Skeletal muscle tissue (tissue), 4 donors: ENCODE results near the gene KCTD2. TPM values are rescaled to one million over a fixed set of nuclear protein-coding genes. Genes with fewer than 3 reads are reported as not detected.
"Not testable (repeated sequence)": the region's sequence is repeated elsewhere in the genome, so short reads cannot be mapped to it uniquely, and the experiment has no call there.

Experiments used
- H3K27ac ChIP-seq: one replicate; pipeline ENCODE4 v1.7.0; 2013; ENCODE audit warnings: mild to moderate bottlenecking, low read depth, low read length, inconsistent platforms
- H3K27me3 ChIP-seq, 3 donors: one replicate each; pipeline ENCODE4 v1.7.0; 2013; ENCODE audit warnings: low read length in 3 of 3; ENCODE audit not compliant: control insufficient read depth in 3 of 3, insufficient read depth in 3 of 3
- H3K36me3 ChIP-seq, 3 donors: one replicate each; pipeline ENCODE4 v1.7.0; 2013; ENCODE audit warnings: low read length in 3 of 3; ENCODE audit not compliant: control insufficient read depth in 3 of 3, insufficient read depth in 3 of 3
- H3K4me1 ChIP-seq, 3 donors: one replicate each; pipeline ENCODE4 v1.7.0; 2013; ENCODE audit warnings: low read length in 3 of 3, mild to moderate bottlenecking in 3 of 3; ENCODE audit not compliant: control insufficient read depth in 3 of 3, insufficient read depth in 3 of 3
- H3K4me3 ChIP-seq, 3 donors: one replicate each; pipeline ENCODE4 v1.7.0; 2013; ENCODE audit warnings: low read length in 3 of 3
- H3K9ac ChIP-seq, 3 donors: one replicate each; pipeline ENCODE4 v1.7.0; 2013; ENCODE audit warnings: low read length in 3 of 3, mild to moderate bottlenecking in 3 of 3, moderate library complexity in 2 of 3, low read depth in 1 of 3
- H3K9me3 ChIP-seq, 3 donors: one replicate each; pipeline ENCODE4 v1.7.0; 2013; ENCODE audit warnings: low read length in 3 of 3; ENCODE audit not compliant: control insufficient read depth in 3 of 3
- total RNA-seq: library from RNA; depleted of rRNA; stranded (reverse); fragments of >200 nt; gene quantifications from one replicate; pipeline ENCODE4 v1.2.3, GENCODE V29; 2014
- donor health status: Osteomylitis.

The KCTD2 gene
- total RNA-seq, 1 donor from 2014 or later = 9.4 TPM

GRCh38 chr17:75064040-75064439 is 17.0 kb downstream of the KCTD2 start:
- Histone ChIP-seq H3K9ac (no peak overlapping the region), H3K4me1 (peaks cover 8 to 20% (median 15%) of the 10 kb centered on the region in 3 donors), H3K27ac (no peak overlapping the region), H3K9me3 (no peaks in the 10 kb centered on the region), H3K27me3 (no peaks in the 10 kb centered on the region), H3K4me3 (no peak overlapping the region), H3K36me3 (peaks cover 32 to 40% (median 39%) of the 10 kb centered on the region in 3 donors)

GRCh38 chr17:75064460-75064859 is 17.4 kb downstream of the KCTD2 start:
- Histone ChIP-seq H3K36me3 (peaks cover 32 to 40% (median 39%) of the 10 kb centered on the region in 3 donors), H3K9ac (no peak overlapping the region), H3K27me3 (no peaks in the 10 kb centered on the region), H3K27ac (no peak overlapping the region), H3K9me3 (no peaks in the 10 kb centered on the region), H3K4me1 (peaks cover 5 to 17% (median 12%) of the 10 kb centered on the region in 3 donors), H3K4me3 (no peak overlapping the region)

- H3K27me3 ChIP-seq = no peaks in the 10 kb centered on the region
- peaks cover 32 to 40% (median 39%) of the 10 kb centered on the region in 3 donors for H3K36me3 ChIP-seq
- H3K4me3 ChIP-seq = no peak overlapping the region
- H3K27ac ChIP-seq = no peak overlapping the region
- no peak overlapping the region for H3K9ac ChIP-seq
- H3K4me1 ChIP-seq = peaks cover 3 to 12% (median 7%) of the 10 kb centered on the region in 3 donors
- no peaks in the 10 kb centered on the region for H3K9me3 ChIP-seq
These were observed 18.0 kb downstream of the KCTD2 start for GRCh38 chr17:75064867-75065561.

- Histone ChIP-seq H3K4me1 (peaks cover 1 to 5% (median 5%) of the 10 kb centered on the region in 3 donors), H3K27ac (no peak overlapping the region), H3K27me3 (no peaks in the 10 kb centered on the region), H3K4me3 (no peak overlapping the region), H3K9me3 (no peaks in the 10 kb centered on the region), H3K9ac (no peak overlapping the region), H3K36me3 (peaks cover 32 to 40% (median 39%) of the 10 kb centered on the region in 3 donors)
These were observed 18.6 kb downstream of the KCTD2 start for GRCh38 chr17:75065562-75066151.

GRCh38 chr17:75067856-75068255 is 20.8 kb downstream of the KCTD2 start:
- peaks cover 0 to 12% (median 4%) of the 10 kb centered on the region in 3 donors for H3K4me1 ChIP-seq
- H3K9ac ChIP-seq = no peak overlapping the region
- no peak overlapping the region for H3K27ac ChIP-seq
- no peaks in the 10 kb centered on the region for H3K9me3 ChIP-seq
- peaks cover 20 to 22% (median 21%) of the 10 kb centered on the region in 3 donors for H3K36me3 ChIP-seq
- no peaks in the 10 kb centered on the region for H3K27me3 ChIP-seq
- no peak overlapping the region for H3K4me3 ChIP-seq

GRCh38 chr17:75068750-75069149 is 21.7 kb downstream of the KCTD2 start:
- H3K4me3 ChIP-seq = no peak overlapping the region
- no peak overlapping the region for H3K9ac ChIP-seq
- H3K27me3 ChIP-seq = no peaks in the 10 kb centered on the region
- H3K27ac ChIP-seq = no peak overlapping the region
- H3K4me1 ChIP-seq = peaks cover 0 to 12% (median 5%) of the 10 kb centered on the region in 3 donors
- H3K36me3 ChIP-seq = peaks cover 12 to 13% (median 12%) of the 10 kb centered on the region in 3 donors
- no peaks in the 10 kb centered on the region for H3K9me3 ChIP-seq

- Histone ChIP-seq H3K27ac (no peak overlapping the region), H3K9me3 (no peaks in the 10 kb centered on the region), H3K4me1 (peaks cover 0 to 12% (median 12%) of the 10 kb centered on the region in 3 donors), H3K9ac (no peak overlapping the region), H3K36me3 (peaks cover 1 to 6% (median 2%) of the 10 kb centered on the region in 3 donors), H3K27me3 (no peaks in the 10 kb centered on the region), H3K4me3 (no peak overlapping the region)
These were observed 22.8 kb downstream of the KCTD2 start for GRCh38 chr17:75069783-75070182.

- H3K9ac ChIP-seq, H3K4me3 ChIP-seq, H3K36me3 ChIP-seq, H3K27me3 ChIP-seq, H3K9me3 ChIP-seq, H3K27ac ChIP-seq: not testable (repeated sequence)
- H3K4me1 ChIP-seq = peaks cover 0 to 12% (median 8%) of the 10 kb centered on the region in 3 donors
These were observed 24.6 kb downstream of the KCTD2 start for GRCh38 chr17:75071478-75072271.

GRCh38 chr17:75072909-75073308 is 25.9 kb downstream of the KCTD2 start:
- not testable (repeated sequence) for H3K4me3 ChIP-seq, H3K36me3 ChIP-seq, H3K9me3 ChIP-seq, H3K27ac ChIP-seq, H3K9ac ChIP-seq, H3K27me3 ChIP-seq
- H3K4me1 ChIP-seq = peaks cover 11 to 23% (median 19%) of the 10 kb centered on the region in 3 donors
